Loucy (cell line): ENCODE results near the gene TJP1.

Experiments
- H2AFZ ChIP-seq: fragments of 200-600 bp; sonication (generic); 2 replicates; pipeline ENCODE4 v1.6.0; 2016; ENCODE audit warnings: antibody characterized with exemption, mild to moderate bottlenecking, low read length, moderate library complexity
- H3F3A ChIP-seq: fragments of 200-600 bp; 2 replicates; pipeline ENCODE4 v1.6.0; 2016; ENCODE audit warnings: antibody characterized with exemption, low read depth, mild to moderate bottlenecking
- H3K27me3 ChIP-seq: fragments of 200-600 bp; sonication (generic); 2 replicates; pipeline ENCODE4 v1.6.1; 2014; ENCODE audit warnings: low read length, mild to moderate bottlenecking; ENCODE audit not compliant: insufficient read depth, poor library complexity, severe bottlenecking
- H3K36me3 ChIP-seq: fragments of 200-600 bp; sonication (generic); 2 replicates; pipeline ENCODE4 v1.6.1; 2016; ENCODE audit warnings: low read length; ENCODE audit not compliant: insufficient read depth
- H3K4me1 ChIP-seq: fragments of 200-600 bp; sonication (generic); 2 replicates; pipeline ENCODE4 v1.5.1; 2014; ENCODE audit warnings: low read length, mild to moderate bottlenecking; ENCODE audit not compliant: insufficient read depth, poor library complexity, severe bottlenecking
- H3K4me2 ChIP-seq: fragments of 200-600 bp; sonication (generic); 2 replicates; pipeline ENCODE4 v1.6.0; 2014; ENCODE audit warnings: antibody characterized with exemption, low read length, low read depth, mild to moderate bottlenecking; ENCODE audit not compliant: poor library complexity, severe bottlenecking
- H3K4me3 ChIP-seq: fragments of 200-600 bp; sonication (generic); 2 replicates; pipeline ENCODE4 v1.5.1; 2014; ENCODE audit warnings: low read length, mild to moderate bottlenecking, mixed read lengths; ENCODE audit not compliant: poor library complexity, severe bottlenecking
- H3K79me2 ChIP-seq: fragments of 200-600 bp; sonication (generic); 2 replicates; pipeline ENCODE4 v1.6.1; 2014; ENCODE audit warnings: low read length; ENCODE audit not compliant: insufficient read depth
- H3K9ac ChIP-seq: fragments of 200-600 bp; sonication (generic); 2 replicates; pipeline ENCODE4 v1.6.0; 2014; ENCODE audit warnings: mild to moderate bottlenecking, low read depth, low read length, moderate library complexity; ENCODE audit not compliant: poor library complexity, severe bottlenecking
- H3K9me2 ChIP-seq: fragments of 200-600 bp; sonication (generic); replicated peaks from 2 replicates; pipeline ENCODE4 v1.6.1; 2016; ENCODE audit warnings: low read depth, low read length, mixed read lengths
- H3K9me3 ChIP-seq: fragments of 200-600 bp; sonication (generic); 2 replicates; pipeline ENCODE4 v1.6.1; 2014; ENCODE audit warnings: mild to moderate bottlenecking, antibody characterized with exemption, low read length, low read depth; ENCODE audit not compliant: insufficient read depth
- H4K20me1 ChIP-seq: fragments of 200-600 bp; sonication (generic); 2 replicates; pipeline ENCODE4 v1.6.0; 2014; ENCODE audit warnings: antibody characterized with exemption, low read length, mild to moderate bottlenecking; ENCODE audit not compliant: insufficient read depth, poor library complexity, severe bottlenecking
- EZH2phosphoT487 ChIP-seq: fragments of 200-600 bp; IDR thresholded peaks from 2 replicates; pipeline ENCODE4 v1.6.1; 2018; ENCODE audit warnings: antibody characterized with exemption, mild to moderate bottlenecking, moderate library complexity, borderline replicate concordance
- TF ChIP-seq, protein P1 (sequence below): fragments of 200-600 bp; sonication (generic); conservative IDR thresholded peaks from 2 replicates; pipeline ENCODE4 v1.5.1; 2014; ENCODE audit warnings: mild to moderate bottlenecking, antibody characterized with exemption, low read length

TJP1 gene

GRCh38 chr15:29668120-29668602 is 154.1 kb downstream of the TJP1 start:
- no peaks in the 10 kb centered on the region for H4K20me1 ChIP-seq

GRCh38 chr15:29666241-29666640 is 156.0 kb downstream of the TJP1 start:
- H3K36me3 ChIP-seq: no peaks in the 10 kb centered on the region
- H2AFZ ChIP-seq: no peak overlapping the region
- no peaks in the 10 kb centered on the region for H3F3A ChIP-seq
- no peaks in the 10 kb centered on the region for H4K20me1 ChIP-seq
- no peaks in the 10 kb centered on the region for H3K9me2 ChIP-seq
- no peaks in the 10 kb centered on the region for H3K4me1 ChIP-seq
- TF ChIP-seq, protein P1, sequence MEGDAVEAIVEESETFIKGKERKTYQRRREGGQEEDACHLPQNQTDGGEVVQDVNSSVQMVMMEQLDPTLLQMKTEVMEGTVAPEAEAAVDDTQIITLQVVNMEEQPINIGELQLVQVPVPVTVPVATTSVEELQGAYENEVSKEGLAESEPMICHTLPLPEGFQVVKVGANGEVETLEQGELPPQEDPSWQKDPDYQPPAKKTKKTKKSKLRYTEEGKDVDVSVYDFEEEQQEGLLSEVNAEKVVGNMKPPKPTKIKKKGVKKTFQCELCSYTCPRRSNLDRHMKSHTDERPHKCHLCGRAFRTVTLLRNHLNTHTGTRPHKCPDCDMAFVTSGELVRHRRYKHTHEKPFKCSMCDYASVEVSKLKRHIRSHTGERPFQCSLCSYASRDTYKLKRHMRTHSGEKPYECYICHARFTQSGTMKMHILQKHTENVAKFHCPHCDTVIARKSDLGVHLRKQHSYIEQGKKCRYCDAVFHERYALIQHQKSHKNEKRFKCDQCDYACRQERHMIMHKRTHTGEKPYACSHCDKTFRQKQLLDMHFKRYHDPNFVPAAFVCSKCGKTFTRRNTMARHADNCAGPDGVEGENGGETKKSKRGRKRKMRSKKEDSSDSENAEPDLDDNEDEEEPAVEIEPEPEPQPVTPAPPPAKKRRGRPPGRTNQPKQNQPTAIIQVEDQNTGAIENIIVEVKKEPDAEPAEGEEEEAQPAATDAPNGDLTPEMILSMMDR: no peak
- no peak for TF ChIP-seq EZH2phosphoT487
- no peak overlapping the region for H3K4me3 ChIP-seq
- no peaks in the 10 kb centered on the region for H3K79me2 ChIP-seq
- no peaks in the 10 kb centered on the region for H3K9me3 ChIP-seq
- no peak overlapping the region for H3K4me2 ChIP-seq
- H3K9ac ChIP-seq: no peak overlapping the region
- no peaks in the 10 kb centered on the region for H3K27me3 ChIP-seq

More at GRCh38 chr15:29668120-29668602, 154.1 kb downstream of the TJP1 start:
- Histone ChIP-seq H3K79me2 (no peaks in the 10 kb centered on the region), H3K9me3 (no peaks in the 10 kb centered on the region), H2AFZ (no peak overlapping the region), H3K4me1 (no peaks in the 10 kb centered on the region), H3K36me3 (no peaks in the 10 kb centered on the region), H3K4me2 (no peak overlapping the region), H3K9me2 (no peaks in the 10 kb centered on the region), H3K9ac (no peak overlapping the region), H3K4me3 (no peak overlapping the region), H3F3A (no peaks in the 10 kb centered on the region), H3K27me3 (no peaks in the 10 kb centered on the region)
- TF ChIP-seq, protein P1: peak; percentile 84
- TF ChIP-seq EZH2phosphoT487: no peak

DNA sequence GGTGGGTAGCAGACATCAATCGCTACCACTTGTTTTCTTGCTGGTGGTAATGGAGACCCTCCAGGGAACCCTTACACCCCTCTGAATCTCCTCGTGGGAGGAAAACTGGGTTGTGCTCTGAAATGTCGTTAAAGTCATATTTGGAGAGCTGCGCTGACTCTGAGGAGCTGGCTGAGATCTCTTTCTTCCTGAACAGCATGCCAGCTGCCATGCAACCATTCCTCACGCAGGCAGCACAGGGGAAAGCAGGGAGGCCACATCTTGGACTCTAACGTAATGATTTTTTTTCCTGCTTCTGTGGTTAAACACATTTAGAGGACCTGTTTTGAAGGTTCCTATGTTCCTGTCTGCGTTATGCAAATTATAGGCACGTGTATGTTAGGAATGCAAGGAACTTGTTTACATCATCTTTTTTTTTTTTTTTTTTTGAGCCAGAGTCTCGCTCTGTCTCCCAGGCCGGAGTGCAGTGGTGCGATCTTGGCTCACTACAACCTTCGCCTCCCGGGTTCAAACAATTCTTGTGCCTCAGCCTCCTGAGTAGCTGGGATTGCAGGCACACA is 156.7 kb downstream of the TJP1 start:
- Histone ChIP-seq H3K36me3 (no peaks in the 10 kb centered on the region), H3K4me2 (no peak overlapping the region), H3F3A (no peaks in the 10 kb centered on the region), H2AFZ (no peak overlapping the region), H3K4me3 (no peak overlapping the region), H3K9me3 (no peaks in the 10 kb centered on the region), H3K9ac (no peak overlapping the region), H3K4me1 (no peaks in the 10 kb centered on the region), H3K27me3 (no peaks in the 10 kb centered on the region), H4K20me1 (no peaks in the 10 kb centered on the region), H3K79me2 (no peaks in the 10 kb centered on the region), H3K9me2 (no peaks in the 10 kb centered on the region)
- TF ChIP-seq EZH2phosphoT487: no peak
- TF ChIP-seq, protein P1: no peak
